Uterus (tissue), 2 donors: ENCODE results near the gene HEPN1.

Experiments used
- CTCF ChIP-seq, 4 experiments: fragments of 200-600 bp in 2 of 4; fragments of 450-650 bp in 2 of 4; sonication (generic) in 2 of 4; IDR thresholded peaks; one replicate each; pipeline ENCODE4 v1.5.1; 2016 to 2019; ENCODE audit warnings: antibody characterized with exemption in 4 of 4, mild to moderate bottlenecking in 2 of 4, moderate library complexity in 1 of 4
- POLR2A ChIP-seq, 2 donors: fragments of 450-650 bp; IDR thresholded peaks; one replicate each; pipeline ENCODE4 v1.6.1; 2016; ENCODE audit warnings: antibody characterized with exemption in 2 of 2, mild to moderate bottlenecking in 1 of 2, moderate library complexity in 1 of 2

GRCh38 chr11:124891373-124891861 lies 27.6 kb upstream of the HEPN1 start:
- TF ChIP-seq CTCF (IDR thresholded peaks at IDR 0.05) (no peak), POLR2A (IDR thresholded peaks at IDR 0.05) (no peak)
